H1 (cell line): ENCODE measurements around the gene HPN. TPM values are rescaled to one million over a fixed set of nuclear protein-coding genes. Genes with fewer than 3 reads are reported as not detected.
A peak's percentile ranks its signal among the peaks of the same experiment; 100 is the strongest.

ENCODE experiments used
- CTCF ChIA-PET: fragments of 300-600 bp; sonication (Branson Sonifier 250); formaldehyde crosslinking; loops from one replicate; lab custom pipeline; 2021; ENCODE audit not compliant: partially characterized antibody; lab: Charles Lee
- POLR2A ChIA-PET: fragments of 300-600 bp; sonication (Branson Sonifier 250); formaldehyde crosslinking; loops from one replicate; lab custom pipeline; 2021; ENCODE audit warnings: inconsistent platforms; ENCODE audit not compliant: partially characterized antibody; lab: Charles Lee
- DNase-seq, 2 experiments: peaks; one replicate each; pipeline versions ENCODE4 v3.0.0 to v3.0.0-alpha.2; 2010 to 2022; ENCODE audit warnings: low spot score in 2 of 2, low read depth in 1 of 2, mixed read lengths in 1 of 2
- FAIRE-seq: peaks from 2 replicates; lab custom pipeline; 2011; peaks lifted over from hg19 to GRCh38; lab: Jason Lieb, UNC
- H2AFZ ChIP-seq: 2 replicates; pipeline ENCODE4 v1.8.1; 2012; ENCODE audit warnings: low read length, inconsistent platforms
- H2AK5ac ChIP-seq: 2 replicates; pipeline ENCODE4 v1.6.1; 2013; ENCODE audit warnings: low read depth, low read length
- H2BK120ac ChIP-seq: replicated peaks from 2 replicates; pipeline ENCODE3; 2013; ENCODE audit warnings: low read depth, low read length, inconsistent platforms
- H2BK12ac ChIP-seq: 2 replicates; pipeline ENCODE4 v1.6.1; 2013; ENCODE audit warnings: low read depth, low read length
- H2BK15ac ChIP-seq: 2 replicates; pipeline ENCODE4 v1.6.1; 2013; ENCODE audit warnings: low read length
- H2BK20ac ChIP-seq: 2 replicates; pipeline ENCODE4 v1.6.1; 2013; ENCODE audit warnings: low read length
- H2BK5ac ChIP-seq: 2 replicates; pipeline ENCODE4 v1.6.1; 2013; ENCODE audit warnings: low read depth, low read length
- H3K14ac ChIP-seq: 2 replicates; pipeline ENCODE4 v1.6.1; 2013; ENCODE audit warnings: inconsistent platforms; ENCODE audit not compliant: insufficient read length
- H3K18ac ChIP-seq: 2 replicates; pipeline ENCODE4 v1.6.1; 2013; ENCODE audit warnings: low read length; ENCODE audit errors: extremely low read depth
- H3K23ac ChIP-seq: 2 replicates; pipeline ENCODE4 v1.6.1; 2013; ENCODE audit warnings: inconsistent platforms; ENCODE audit not compliant: insufficient read length
- H3K23me2 ChIP-seq: 2 replicates; pipeline ENCODE4 v1.6.1; 2013; ENCODE audit warnings: low read depth, low read length
- H3K27ac ChIP-seq: 2 replicates; pipeline ENCODE4 v1.6.1; 2011; ENCODE audit warnings: low read depth, low read length, inconsistent platforms
- H3K27me3 ChIP-seq, 4 experiments: replicated peaks in 1 of 4; 1 replicate in 1 of 4; 2 replicates in 3 of 4; pipeline versions ENCODE4 v1.6.1 to v1.8.1; 2011 to 2013; ENCODE audit warnings: low read length in 3 of 4, mild to moderate bottlenecking in 3 of 4, inconsistent platforms in 2 of 4, mixed read lengths in 2 of 4, moderate library complexity in 1 of 4; ENCODE audit not compliant: control insufficient read depth in 3 of 4, insufficient read depth in 3 of 4; ENCODE audit errors: extremely low read depth in 1 of 4
- H3K36me3 ChIP-seq, 4 experiments: 2 replicates each; pipeline versions ENCODE4 v1.6.1 to v1.8.1; 2011 to 2013; ENCODE audit warnings: mild to moderate bottlenecking in 4 of 4, low read length in 3 of 4, moderate library complexity in 2 of 4, control low read depth in 1 of 4, inconsistent platforms in 1 of 4; ENCODE audit not compliant: insufficient read depth in 4 of 4, control insufficient read depth in 2 of 4
- H3K4ac ChIP-seq: replicated peaks from 2 replicates; pipeline ENCODE3; 2013; ENCODE audit warnings: low read length, low read depth, mixed read lengths, inconsistent platforms; ENCODE audit not compliant: insufficient read length
- H3K4me1 ChIP-seq, 4 experiments: replicated peaks in 1 of 4; 1 replicate in 1 of 4; 2 replicates in 3 of 4; pipeline versions ENCODE4 v1.6.1 to v1.8.1; 2011 to 2013; ENCODE audit warnings: low read length in 3 of 4, inconsistent platforms in 2 of 4, mixed read lengths in 1 of 4; ENCODE audit not compliant: insufficient read depth in 4 of 4, control insufficient read depth in 3 of 4
- H3K4me2 ChIP-seq, 2 experiments: 2 replicates each; pipeline versions ENCODE4 v1.6.1 to v1.8.1; 2011 to 2013; ENCODE audit warnings: low read depth in 2 of 2, low read length in 2 of 2, control low read depth in 1 of 2, inconsistent platforms in 1 of 2, mild to moderate bottlenecking in 1 of 2; ENCODE audit not compliant: insufficient read depth in 1 of 2
- H3K4me3 ChIP-seq, 4 experiments: fragments of 200-600, 300-600 bp in 1 of 4; sonication (generic), shearing (Covaris generic), sonication (Bioruptor Twin) in 1 of 4; 2 replicates each; pipeline versions ENCODE4 v1.5.1 to v1.8.1; 2011 to 2016; ENCODE audit warnings: low read length in 4 of 4, low read depth in 3 of 4, control low read depth in 2 of 4, inconsistent platforms in 2 of 4, mild to moderate bottlenecking in 2 of 4, mixed read lengths in 1 of 4, moderate library complexity in 1 of 4; ENCODE audit not compliant: insufficient read depth in 2 of 4; ENCODE audit errors: extremely low read depth in 1 of 4
- H3K56ac ChIP-seq: replicated peaks from 2 replicates; pipeline ENCODE3; 2013; ENCODE audit warnings: low read depth, mild to moderate bottlenecking, mixed read lengths, low read length, inconsistent platforms; ENCODE audit not compliant: insufficient read length
- H3K79me1 ChIP-seq: 2 replicates; pipeline ENCODE4 v1.6.1; 2013; ENCODE audit warnings: low read depth, low read length, control low read depth
- H3K79me2 ChIP-seq, 2 experiments: 2 replicates each; pipeline versions ENCODE4 v1.6.1 to v1.8.1; 2012 to 2013; ENCODE audit warnings: low read length in 2 of 2, mild to moderate bottlenecking in 2 of 2, inconsistent platforms in 1 of 2; ENCODE audit not compliant: insufficient read depth in 2 of 2, control insufficient read depth in 1 of 2
- H3K9ac ChIP-seq, 4 experiments: replicated peaks in 1 of 4; 1 replicate in 1 of 4; 2 replicates in 3 of 4; pipeline versions ENCODE4 v1.6.1 to v1.8.1; 2011 to 2013; ENCODE audit warnings: low read depth in 3 of 4, low read length in 3 of 4, control low read depth in 2 of 4, mild to moderate bottlenecking in 2 of 4, moderate library complexity in 2 of 4, inconsistent platforms in 1 of 4; ENCODE audit errors: extremely low read depth in 1 of 4
- H3K9me3 ChIP-seq, 2 experiments: 2 replicates each; pipeline versions ENCODE4 v1.6.1 to v1.8.1; 2012 to 2013; ENCODE audit warnings: mild to moderate bottlenecking in 2 of 2, moderate library complexity in 2 of 2, control low read depth in 1 of 2, inconsistent platforms in 1 of 2, low read depth in 1 of 2, low read length in 1 of 2, mixed read lengths in 1 of 2; ENCODE audit not compliant: insufficient read depth in 2 of 2
- H4K20me1 ChIP-seq, 2 experiments: replicated peaks in 1 of 2; 2 replicates each; pipeline versions ENCODE3 to v1.8.1; 2011 to 2013; ENCODE audit warnings: inconsistent platforms in 2 of 2, low read length in 2 of 2, mild to moderate bottlenecking in 1 of 2; ENCODE audit not compliant: insufficient read depth in 2 of 2, control insufficient read depth in 1 of 2
- H4K5ac ChIP-seq: 2 replicates; pipeline ENCODE4 v1.6.1; 2013; ENCODE audit warnings: low read length, low read depth, mixed read lengths, inconsistent platforms; ENCODE audit not compliant: insufficient read length
- H4K8ac ChIP-seq: 2 replicates; pipeline ENCODE4 v1.8.0; 2013; ENCODE audit warnings: mild to moderate bottlenecking, moderate library complexity, low read length, inconsistent platforms; ENCODE audit not compliant: insufficient read depth; ENCODE audit errors: extremely low read depth
- H4K91ac ChIP-seq: replicated peaks from 2 replicates; pipeline ENCODE3; 2013; ENCODE audit warnings: low read length, mixed read lengths, inconsistent platforms; ENCODE audit not compliant: insufficient read length
- PHF8 ChIP-seq: fragments of 200-600 bp; sonication (generic); conservative IDR thresholded peaks from 2 replicates; pipeline ENCODE4 v1.7.1; 2012; ENCODE audit warnings: low read depth, mild to moderate bottlenecking, inconsistent platforms, low read length, moderate library complexity
- POLR2AphosphoS5 ChIP-seq: IDR thresholded peaks from 2 replicates; pipeline ENCODE4 v1.6.1; 2011; ENCODE audit warnings: low read depth, low read length
- SAP30 ChIP-seq: fragments of 300-600 bp; sonication (generic); IDR thresholded peaks from 2 replicates; pipeline ENCODE4 v1.7.1; 2012; ENCODE audit warnings: low read length, moderate library complexity, mild to moderate bottlenecking, inconsistent platforms; ENCODE audit not compliant: insufficient read depth, insufficient replicate concordance
- SIN3A ChIP-seq, 2 experiments: IDR thresholded peaks in 1 of 2; conservative IDR thresholded peaks in 1 of 2; 2 replicates each; pipeline ENCODE4 v1.6.1; 2011 to 2012; ENCODE audit warnings: low read length in 2 of 2, improper control_type of control experiment in 1 of 2, low read depth in 1 of 2, mild to moderate bottlenecking in 1 of 2
- SIRT6 ChIP-seq: IDR thresholded peaks from one replicate; pipeline ENCODE4 v1.7.1; 2012; ENCODE audit warnings: low read length, inconsistent platforms
- TAF1 ChIP-seq: IDR thresholded peaks from 2 replicates; pipeline ENCODE4 v1.6.1; 2011; ENCODE audit warnings: mild to moderate bottlenecking, low read depth, low read length
- WGBS, 2 experiments: shearing (Covaris generic) in 1 of 2; methylation state at CpG; one replicate each; pipeline versions ENCODE4 v1.1.6 to v1.1.7; 2013 to 2015; ENCODE audit warnings: low lambda C conversion rate in 2 of 2, mixed read lengths in 2 of 2, inconsistent platforms in 1 of 2, low coverage in 1 of 2, missing lambda C conversion rate in 1 of 2; ENCODE audit not compliant: insufficient replicate concordance in 2 of 2, insufficient coverage in 1 of 2, insufficient read length in 1 of 2; ENCODE audit errors: extremely low coverage in 1 of 2, missing lambda C conversion rate in 1 of 2; 5-methylcytosine and 5-hydroxymethylcytosine counted together
- polyA plus RNA-seq, 7 experiments: library from polyadenylated mRNA; depleted of rRNA in 3 of 7; stranded (reverse) in 5 of 7; unstranded in 2 of 7; fragments of >200 nt in 5 of 7; fragments of 200-250 nt in 2 of 7; gene quantifications; 1 replicate in 5 of 7; 2 replicates in 1 of 7; 4 replicates in 1 of 7; pipeline versions ENCODE4 v1.2.1 to v1.2.3, GENCODE V29; 2011 to 2013; ENCODE audit warnings: missing spikeins in 2 of 7, mixed read lengths in 2 of 7
- total RNA-seq: library from RNA; stranded (reverse); fragmentation: NEBNext Ultra II Directional; extraction: Animal tissue kit (Norgen Biotek cat#: 25700); gene quantifications from 2 replicates; pipeline ENCODE4 v1.2.1, GENCODE V29; 2021
- TF ChIP-seq, protein P1 (sequence below): IDR thresholded peaks from 2 replicates; pipeline ENCODE4 v1.6.1; 2012; ENCODE audit warnings: inconsistent platforms
- TF ChIP-seq, protein P2 (sequence below): IDR thresholded peaks from 2 replicates; pipeline ENCODE4 v1.6.1; 2011; ENCODE audit warnings: low read length, improper control_type of control experiment

The HPN gene
- total and polyA plus RNA-seq, 2 of the 8 experiments (the other 6 are each of a cell fraction or from before 2014, with no cell fraction given), result 14.7 to 33.7 TPM

DNA sequence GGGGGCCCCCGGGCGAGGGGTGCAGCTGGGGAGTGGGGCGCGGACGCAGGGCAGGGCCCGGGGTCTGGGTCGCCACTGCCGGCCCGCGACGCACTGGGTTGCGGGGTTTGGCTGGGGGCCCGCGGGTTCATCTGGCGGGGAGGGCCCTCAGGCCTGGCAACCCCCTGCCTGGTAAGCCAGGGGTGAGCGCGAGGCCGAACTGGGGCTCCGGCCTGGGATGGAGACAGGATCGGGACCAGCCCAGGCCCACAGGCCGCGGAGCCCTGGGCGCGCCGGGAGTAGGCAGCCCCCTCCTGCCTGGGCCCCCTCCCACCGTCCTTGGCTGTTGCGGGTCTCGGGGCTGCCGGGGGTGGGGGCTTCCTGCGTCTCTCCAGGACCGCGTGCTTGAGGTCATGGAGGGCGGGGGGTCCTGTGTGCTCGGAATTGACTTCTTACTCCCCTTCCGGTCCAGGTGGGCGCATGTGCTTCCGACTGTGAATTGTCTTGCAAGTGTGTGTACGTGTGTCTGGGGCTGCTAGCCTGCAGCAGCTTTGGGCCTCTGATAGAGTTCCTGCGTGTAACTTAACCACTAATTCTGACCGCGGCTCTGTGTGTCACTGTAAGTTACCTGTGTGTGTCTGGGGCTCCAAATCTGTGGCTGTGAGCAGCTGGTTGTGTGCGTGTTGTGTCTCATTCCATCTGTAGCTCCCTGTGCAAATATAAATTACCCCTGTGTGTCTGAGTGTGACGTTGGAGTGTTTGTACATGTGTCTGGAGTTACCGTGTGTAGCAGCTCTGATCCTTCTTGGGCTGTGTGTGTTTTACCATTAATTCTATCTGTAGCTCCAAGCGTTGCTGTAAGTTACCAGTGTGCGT, 40.6 kb upstream of the HPN start:
- H3K4me1 ChIP-seq, result peaks cover 8 to 28% (median 20%) of the 10 kb centered on the region in 4 experiments

More for the DNA sequence above, 40.6 kb upstream of the HPN start:
- H2AK5ac ChIP-seq, result no peak overlapping the region
- peak; percentile 21; the same call in 1 of the 2 replicates for TF ChIP-seq PHF8
- TF ChIP-seq, protein P1, sequence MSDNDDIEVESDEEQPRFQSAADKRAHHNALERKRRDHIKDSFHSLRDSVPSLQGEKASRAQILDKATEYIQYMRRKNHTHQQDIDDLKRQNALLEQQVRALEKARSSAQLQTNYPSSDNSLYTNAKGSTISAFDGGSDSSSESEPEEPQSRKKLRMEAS, result peak; percentile 85
- no peak for TF ChIP-seq SIRT6
- TF ChIP-seq TAF1, result peak; percentile 46; the same call in 1 of the 2 replicates
- TF ChIP-seq, protein P2, sequence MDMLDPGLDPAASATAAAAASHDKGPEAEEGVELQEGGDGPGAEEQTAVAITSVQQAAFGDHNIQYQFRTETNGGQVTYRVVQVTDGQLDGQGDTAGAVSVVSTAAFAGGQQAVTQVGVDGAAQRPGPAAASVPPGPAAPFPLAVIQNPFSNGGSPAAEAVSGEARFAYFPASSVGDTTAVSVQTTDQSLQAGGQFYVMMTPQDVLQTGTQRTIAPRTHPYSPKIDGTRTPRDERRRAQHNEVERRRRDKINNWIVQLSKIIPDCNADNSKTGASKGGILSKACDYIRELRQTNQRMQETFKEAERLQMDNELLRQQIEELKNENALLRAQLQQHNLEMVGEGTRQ, result no peak
- peak; percentile 60 for TF ChIP-seq POLR2AphosphoS5
- TF ChIP-seq SAP30, result peak; percentile 62
- TF ChIP-seq SIN3A (conservative IDR thresholded peaks at IDR 0.05 in 1 of 2, IDR thresholded peaks at IDR 0.05 in 1 of 2; ENCODE audit: low read depth in 1 of 2, low read length in 2 of 2), result 0 out of 4 replicates have a peak, but pooled peaks of 1 of the 2 experiments have one; percentile 51
- H2BK20ac ChIP-seq, result no peak overlapping the region
- H3K79me1 ChIP-seq, result peaks cover 13% of the 10 kb centered on the region
- no peaks in the 10 kb centered on the region for H3K27me3 ChIP-seq
- DNase-seq (peak in 1 of 2 experiments; percentile 34), FAIRE-seq (no peak)
- H3K9ac ChIP-seq, result peak overlapping the region; percentile 70 to 93 (median 82)
- CTCF ChIA-PET, result interaction anchor here (1.1 to 3.5 kb wide), 6 partner anchors 11 to 162 kb away, joined by 3 to 18 read pairs (median 6); no protein-coding TSS in a partner anchor
- peak overlapping the region; percentile 26; the same call in 1 of the 2 replicates for H2BK5ac ChIP-seq
- peak overlapping the region; percentile 86 for H4K8ac ChIP-seq
- no peak overlapping the region for H2BK15ac ChIP-seq
- H3K4ac ChIP-seq, result peak overlapping the region; percentile 6
- peak overlapping the region; percentile 75 for H2BK120ac ChIP-seq
- peaks cover 25 to 36% of the 10 kb centered on the region in 2 experiments for H4K20me1 ChIP-seq
- H3K56ac ChIP-seq, result peak overlapping the region; percentile 94
- WGBS, 2 experiments, result 6% methylated on average over 36 of the region's 46 CpGs; no CpG with 5 or more reads in 1 of the 2 experiments
- H3K79me2 ChIP-seq, result peaks cover 31 to 52% of the 10 kb centered on the region in 2 experiments
- H3K36me3 ChIP-seq, result peaks cover 3 to 14% (median 8%) of the 10 kb centered on the region in 4 experiments; a peak in 6 of 8 replicates
- peak overlapping the region; percentile 44 for H3K18ac ChIP-seq
- H3K27ac ChIP-seq, result peak overlapping the region; percentile 75
- no peak overlapping the region for H2AFZ ChIP-seq
- peak overlapping the region; percentile 73 to 92 (median 84) for H3K4me3 ChIP-seq
- H3K9me3 ChIP-seq, result no peaks in the 10 kb centered on the region
- no peak overlapping the region for H3K23ac ChIP-seq
- H4K91ac ChIP-seq, result peak overlapping the region; percentile 89
- H3K14ac ChIP-seq, result peak overlapping the region; percentile 81
- POLR2A ChIA-PET, result interaction anchor here (0.6 to 22.5 kb wide), 11 partner anchors 14 to 498 kb away, joined by 3 to 366 read pairs (median 4); partner anchors contain the start of genes HPN, SCN1B and ZNF30
- H3K4me2 ChIP-seq, result peak overlapping the region; percentile 91 to 99
- H2BK12ac ChIP-seq, result 0 out of 2 replicates have a peak overlapping the region, but pooled peaks have one; percentile 29
- H3K23me2 ChIP-seq, result peaks cover 18% of the 10 kb centered on the region
- H4K5ac ChIP-seq, result peak overlapping the region; percentile 39
